CD4-positive, alpha-beta T cell treated with Interleukin-17A for 1 hour (primary cell): ENCODE results near the gene HMGN4.

Experiments used
- DNase-seq: peaks from one replicate; pipeline ENCODE4 v3.0.0-alpha.2; 2020

HMGN4 gene

GRCh38 chr6:26588965-26589364, 50.8 kb downstream of the HMGN4 start:
- DNase-seq: no peak

- DNase-seq: no peak
These were observed 54.5 kb downstream of the HMGN4 start for GRCh38 chr6:26592649-26593048.

- no peak for DNase-seq
These were observed 55.3 kb downstream of the HMGN4 start for GRCh38 chr6:26593278-26594130.

GRCh38 chr6:26594131-26594498, 55.9 kb downstream of the HMGN4 start:
- no peak for DNase-seq

GRCh38 chr6:26594730-26595632, 56.8 kb downstream of the HMGN4 start:
- peak; percentile 41 for DNase-seq

- DNase-seq: peak; percentile 86
These were observed 57.6 kb downstream of the HMGN4 start for GRCh38 chr6:26595669-26596269.
